ENCODE results near the gene OR4N5.

OR4N5 gene

DNA sequence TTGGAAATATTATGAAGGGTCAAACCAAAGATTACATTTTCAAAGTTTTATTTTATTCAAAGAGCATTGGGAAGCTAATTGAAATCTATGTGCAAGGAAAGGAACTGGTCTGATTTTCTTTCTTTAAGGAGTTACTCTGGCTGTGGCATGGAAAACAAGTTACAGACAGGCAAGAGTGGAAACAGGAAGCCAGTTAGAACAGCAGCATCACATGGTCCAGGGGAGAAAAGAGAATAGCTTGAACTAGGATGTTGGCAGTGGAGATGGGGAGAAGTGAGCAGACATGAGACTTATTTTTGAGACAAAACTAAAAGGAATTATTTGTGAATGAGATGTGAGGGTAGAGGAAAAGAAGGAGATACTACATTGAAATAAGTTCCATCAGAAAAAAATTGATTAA, 55.5 kb downstream of the OR4N5 start:
- intact Hi-C loops (cut with DNase I) = no loop called here

More for the DNA sequence above, 55.5 kb downstream of the OR4N5 start:
- no peak for DNase-seq

Measured in posterior cingulate gyrus (tissue), 11 donors.